CD8-positive, alpha-beta memory T cell (primary cell): ENCODE data around the gene TBC1D2B. TPM values are rescaled to one million over a fixed set of nuclear protein-coding genes. Genes with fewer than 3 reads are reported as not detected.
A peak's percentile ranks its signal among the peaks of the same experiment; 100 is the strongest.

ENCODE experiments used
- CTCF ChIA-PET: fragments of 350-600 bp; sonication (Branson Sonifier 250); formaldehyde crosslinking; loops from one replicate; lab custom pipeline; 2021; ENCODE audit warnings: antibody characterized with exemption; lab: Charles Lee
- POLR2A ChIA-PET: fragments of 350-600 bp; sonication (Branson Sonifier 250); formaldehyde crosslinking; loops from one replicate; lab custom pipeline; 2021; ENCODE audit warnings: antibody characterized with exemption; lab: Charles Lee
- DNase-seq, 5 donors: peaks; one replicate each; pipeline versions ENCODE4 v3.0.0 to v3.0.0-alpha.2; 2020 to 2022; ENCODE audit warnings: mixed read lengths in 1 of 5
- H3K27ac ChIP-seq: one replicate; pipeline ENCODE4 v1.7.0; 2013; ENCODE audit warnings: low read depth, mild to moderate bottlenecking, low read length, moderate library complexity
- H3K27me3 ChIP-seq: 2 replicates; pipeline ENCODE4 v1.7.0; 2013; ENCODE audit warnings: low read length, mild to moderate bottlenecking; ENCODE audit not compliant: insufficient read depth, poor library complexity, severe bottlenecking
- H3K36me3 ChIP-seq: 2 replicates; pipeline ENCODE4 v1.7.0; 2013; ENCODE audit warnings: mild to moderate bottlenecking, low read length, moderate library complexity; ENCODE audit not compliant: insufficient read depth
- H3K4me1 ChIP-seq: 2 replicates; pipeline ENCODE4 v1.7.0; 2013; ENCODE audit warnings: mild to moderate bottlenecking, low read length, moderate library complexity; ENCODE audit not compliant: insufficient read depth
- H3K4me3 ChIP-seq: 2 replicates; pipeline ENCODE4 v1.7.0; 2013; ENCODE audit warnings: mild to moderate bottlenecking, low read length
- H3K9me3 ChIP-seq: 2 replicates; pipeline ENCODE4 v1.7.0; 2013; ENCODE audit warnings: mild to moderate bottlenecking, low read length
- H3K27ac Mint-ChIP-seq, 8 donors: one replicate each; pipeline ENCODE4 v1.8.0; 2020 to 2021; ENCODE audit warnings: mixed read lengths in 8 of 8, mild to moderate bottlenecking in 6 of 8, inconsistent platforms in 3 of 8, moderate library complexity in 3 of 8
- H3K27me3 Mint-ChIP-seq, 2 donors: one replicate each; pipeline ENCODE4 v1.8.0; 2020 to 2021; ENCODE audit warnings: mixed read lengths in 2 of 2, mild to moderate bottlenecking in 1 of 2, moderate library complexity in 1 of 2
- H3K36me3 Mint-ChIP-seq, 3 donors: one replicate each; pipeline ENCODE4 v1.8.0; 2020 to 2021; ENCODE audit warnings: mixed read lengths in 3 of 3, inconsistent platforms in 1 of 3, mild to moderate bottlenecking in 1 of 3
- H3K4me1 Mint-ChIP-seq, 3 donors: one replicate each; pipeline ENCODE4 v1.8.0; 2020 to 2021; ENCODE audit warnings: mixed read lengths in 3 of 3, inconsistent platforms in 1 of 3, mild to moderate bottlenecking in 1 of 3
- H3K4me3 Mint-ChIP-seq, 7 donors: one replicate each; pipeline ENCODE4 v1.8.0; 2020 to 2021; ENCODE audit warnings: mixed read lengths in 7 of 7, mild to moderate bottlenecking in 6 of 7, moderate library complexity in 4 of 7, inconsistent platforms in 2 of 7
- H3K9me3 Mint-ChIP-seq, 5 donors: one replicate each; pipeline ENCODE4 v1.8.0; 2020 to 2022; ENCODE audit warnings: mixed read lengths in 5 of 5, mild to moderate bottlenecking in 3 of 5, moderate library complexity in 2 of 5, inconsistent platforms in 1 of 5
- polyA plus RNA-seq: library from polyadenylated mRNA; unstranded; fragments of 300-500 nt; fragmentation: Illumina TruSeq; gene quantifications from one replicate; pipeline ENCODE4 v1.2.3, GENCODE V29; 2021
- total RNA-seq, 2 experiments: library from RNA; stranded (reverse); gene quantifications; one replicate each; pipeline ENCODE4 v1.2.3, GENCODE V29; 2021

Gene TBC1D2B
- total and polyA plus RNA-seq, 3 experiments from 2014 or later: 26.4 to 41.1 (median 40.1) TPM

GRCh38 chr15:78004222-78004727, 73.2 kb downstream of the TBC1D2B start:
- Histone ChIP-seq H3K4me1 (no peaks in the 10 kb centered on the region), H3K36me3 (peaks cover 49% of the 10 kb centered on the region), H3K4me3 (no peak overlapping the region), H3K27ac (no peak overlapping the region), H3K27me3 (no peaks in the 10 kb centered on the region), H3K9me3 (no peaks in the 10 kb centered on the region)
- Mint-ChIP-seq H3K4me1 (peaks cover 16 to 36% (median 21%) of the 10 kb centered on the region in 3 donors), H3K27ac (peak overlapping the region in 3 of 8 donors; percentile 22 to 48 (median 36)), H3K27me3 (peaks cover 0 to 2% of the 10 kb centered on the region in 2 donors), H3K9me3 (no peaks in the 10 kb centered on the region), H3K4me3 (no peak overlapping the region), H3K36me3 (peaks cover 0 to 96% (median 21%) of the 10 kb centered on the region in 3 donors)
- no peak for DNase-seq
- ChIA-PET POLR2A (interaction anchor here (0.6 kb wide), 1 partner anchor 1737 kb away, joined by 5 read pairs; no protein-coding TSS in a partner anchor), CTCF (no interaction called here)

GRCh38 chr15:78003539-78004008, 73.9 kb downstream of the TBC1D2B start:
- POLR2A ChIA-PET: no interaction called here
- H3K36me3 ChIP-seq: peaks cover 46% of the 10 kb centered on the region

GRCh38 chr15:78002996-78003395, 74.5 kb downstream of the TBC1D2B start:
- Mint-ChIP-seq H3K9me3 (no peaks in the 10 kb centered on the region), H3K36me3 (peaks cover 0 to 97% (median 21%) of the 10 kb centered on the region in 3 donors), H3K4me3 (no peak overlapping the region), H3K27me3 (peaks cover 0 to 2% of the 10 kb centered on the region in 2 donors), H3K4me1 (peaks cover 16 to 36% (median 21%) of the 10 kb centered on the region in 3 donors), H3K27ac (peak overlapping the region in 3 of 8 donors; percentile 29 to 75 (median 33))
- no peaks in the 10 kb centered on the region for H3K27me3 ChIP-seq
- no peak for DNase-seq
- POLR2A ChIA-PET: interaction anchor here (0.9 kb wide), 1 partner anchor 44 kb away, joined by 5 read pairs; no protein-coding TSS in a partner anchor
- H3K27ac ChIP-seq: no peak overlapping the region
- no peak overlapping the region for H3K4me3 ChIP-seq
- H3K9me3 ChIP-seq: no peaks in the 10 kb centered on the region
- CTCF ChIA-PET: interaction anchor here (0.8 to 1.8 kb wide), 2 partner anchors 66 to 105 kb away, joined by 3 to 9 read pairs; no protein-coding TSS in a partner anchor
- no peaks in the 10 kb centered on the region for H3K4me1 ChIP-seq
- H3K36me3 ChIP-seq: peaks cover 41% of the 10 kb centered on the region

More at GRCh38 chr15:78003539-78004008, 73.9 kb downstream of the TBC1D2B start:
- H3K9me3 ChIP-seq: no peaks in the 10 kb centered on the region
- peaks cover 0 to 2% of the 10 kb centered on the region in 2 donors for H3K27me3 Mint-ChIP-seq
- H3K4me1 ChIP-seq: no peaks in the 10 kb centered on the region
- CTCF ChIA-PET: interaction anchor here (1.8 kb wide), 1 partner anchor 105 kb away, joined by 9 read pairs; no protein-coding TSS in a partner anchor
- H3K27me3 ChIP-seq: no peaks in the 10 kb centered on the region
- peaks cover 0 to 96% (median 21%) of the 10 kb centered on the region in 3 donors for H3K36me3 Mint-ChIP-seq
- no peak overlapping the region for H3K4me3 Mint-ChIP-seq
- H3K4me1 Mint-ChIP-seq: peaks cover 16 to 36% (median 21%) of the 10 kb centered on the region in 3 donors
- no peak overlapping the region for H3K4me3 ChIP-seq
- no peak overlapping the region for H3K27ac ChIP-seq
- peak overlapping the region in 1 of 8 donors; percentile 75 for H3K27ac Mint-ChIP-seq
- H3K9me3 Mint-ChIP-seq: no peaks in the 10 kb centered on the region
- no peak for DNase-seq

DNA sequence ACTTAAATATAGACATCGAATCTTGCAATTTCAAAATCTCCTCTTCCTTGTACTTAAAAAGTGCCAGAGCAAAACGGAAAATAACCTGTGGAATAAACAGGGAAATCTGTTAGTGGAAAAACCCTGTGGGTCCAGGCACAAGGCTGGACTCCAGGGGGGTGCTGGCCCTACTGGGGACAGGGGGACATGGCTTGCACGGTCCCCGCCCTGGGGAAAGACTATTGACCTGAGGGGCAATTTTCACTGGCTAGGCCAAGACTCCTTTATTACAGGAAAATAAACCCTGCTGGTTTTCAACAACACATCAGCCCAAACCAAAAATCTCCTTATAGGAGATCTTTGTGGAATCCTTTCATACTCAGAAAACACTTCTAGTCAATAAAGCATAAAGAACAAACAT, 75.9 kb downstream of the TBC1D2B start:
- DNase-seq: no peak
- Histone ChIP-seq H3K27me3 (no peaks in the 10 kb centered on the region), H3K9me3 (no peaks in the 10 kb centered on the region), H3K4me3 (no peak overlapping the region), H3K36me3 (peaks cover 38% of the 10 kb centered on the region), H3K4me1 (no peaks in the 10 kb centered on the region), H3K27ac (no peak overlapping the region)
- H3K27me3 Mint-ChIP-seq: peaks cover 0 to 2% of the 10 kb centered on the region in 2 donors
- H3K36me3 Mint-ChIP-seq: peaks cover 0 to 97% (median 13%) of the 10 kb centered on the region in 3 donors
- ChIA-PET CTCF (interaction anchor here (1.8 kb wide), 1 partner anchor 107 kb away, joined by 9 read pairs; no protein-coding TSS in a partner anchor), POLR2A (no interaction called here)
- H3K4me1 Mint-ChIP-seq: peaks cover 14 to 30% (median 14%) of the 10 kb centered on the region in 3 donors
- no peak overlapping the region for H3K4me3 Mint-ChIP-seq
- peak overlapping the region in 6 of 8 donors; percentile 62 to 83 (median 75) for H3K27ac Mint-ChIP-seq
- no peaks in the 10 kb centered on the region for H3K9me3 Mint-ChIP-seq

GRCh38 chr15:78000927-78001249, 76.6 kb downstream of the TBC1D2B start:
- peaks cover 9 to 30% (median 12%) of the 10 kb centered on the region in 3 donors for H3K4me1 Mint-ChIP-seq
- no peak for DNase-seq
- H3K27ac Mint-ChIP-seq: peak overlapping the region; percentile 7 to 84 (median 67)
- H3K27ac ChIP-seq: no peak overlapping the region
- H3K36me3 Mint-ChIP-seq: peaks cover 0 to 95% (median 14%) of the 10 kb centered on the region in 3 donors
- H3K36me3 ChIP-seq: peaks cover 32% of the 10 kb centered on the region
- no peak overlapping the region for H3K4me3 Mint-ChIP-seq
- H3K9me3 Mint-ChIP-seq: no peaks in the 10 kb centered on the region
- peaks cover 0 to 2% of the 10 kb centered on the region in 2 donors for H3K27me3 Mint-ChIP-seq
- H3K4me1 ChIP-seq: no peaks in the 10 kb centered on the region
- H3K27me3 ChIP-seq: no peaks in the 10 kb centered on the region
- CTCF ChIA-PET: interaction anchor here (1.5 to 4.9 kb wide), 4 partner anchors 8 to 107 kb away, joined by 4 to 32 read pairs (median 10); no protein-coding TSS in a partner anchor
- no peak overlapping the region for H3K4me3 ChIP-seq
- no peaks in the 10 kb centered on the region for H3K9me3 ChIP-seq
- POLR2A ChIA-PET: no interaction called here

DNA sequence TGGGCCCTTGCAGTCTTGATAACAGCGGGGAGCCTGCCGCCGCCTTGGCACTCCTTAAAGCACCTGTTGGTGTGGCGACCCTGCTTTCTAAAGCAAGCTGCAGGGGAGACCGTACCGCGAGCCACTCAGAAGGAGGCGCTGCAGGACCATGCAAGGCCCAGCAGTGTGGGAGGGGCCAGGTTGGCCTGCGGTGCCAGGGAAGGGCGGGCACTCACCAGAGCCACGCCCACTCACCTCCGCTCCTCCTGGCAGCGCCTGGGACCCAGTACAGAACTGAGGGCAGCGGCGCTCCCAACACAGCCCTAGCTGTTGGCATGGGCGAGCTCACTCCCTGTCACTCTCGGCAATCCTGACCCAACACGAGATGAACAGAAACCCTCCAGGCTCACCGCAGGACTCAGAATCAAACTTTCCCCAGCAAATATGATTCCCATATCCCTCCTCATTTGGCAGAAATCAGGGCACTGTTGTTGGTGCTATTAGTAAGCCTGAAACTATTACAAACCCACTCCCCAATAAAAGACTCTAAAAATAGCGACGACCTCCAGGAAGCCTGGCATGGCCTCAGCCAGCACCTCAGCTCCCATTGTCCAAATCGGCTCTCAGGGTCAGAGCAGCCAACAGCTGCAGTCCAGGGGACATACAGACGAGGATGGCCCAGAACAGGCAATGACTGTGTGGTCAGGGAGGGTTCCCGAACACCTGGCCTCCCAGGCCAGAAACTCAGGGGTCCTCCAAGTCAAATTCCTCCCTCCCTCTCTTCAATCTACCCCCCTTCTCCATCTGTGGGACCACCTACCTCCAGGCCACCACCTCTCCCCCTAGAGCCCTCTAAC, 77.2 kb downstream of the TBC1D2B start:
- no peaks in the 10 kb centered on the region for H3K9me3 Mint-ChIP-seq
- H3K4me1 ChIP-seq: no peaks in the 10 kb centered on the region
- H3K4me1 Mint-ChIP-seq: peaks cover 4 to 25% (median 12%) of the 10 kb centered on the region in 3 donors
- H3K27me3 Mint-ChIP-seq: peaks cover 0 to 2% of the 10 kb centered on the region in 2 donors
- H3K27ac ChIP-seq: no peak overlapping the region
- peaks cover 0 to 91% (median 14%) of the 10 kb centered on the region in 3 donors for H3K36me3 Mint-ChIP-seq
- POLR2A ChIA-PET: interaction anchor here (1.1 kb wide), 1 partner anchor 108 kb away, joined by 3 read pairs; no protein-coding TSS in a partner anchor
- no peaks in the 10 kb centered on the region for H3K9me3 ChIP-seq
- H3K27me3 ChIP-seq: no peaks in the 10 kb centered on the region
- no peak overlapping the region for H3K4me3 Mint-ChIP-seq
- peaks cover 29% of the 10 kb centered on the region for H3K36me3 ChIP-seq
- H3K4me3 ChIP-seq: no peak overlapping the region
- DNase-seq: peak; percentile 69 to 84 (median 71)
- peak overlapping the region; percentile 23 to 78 (median 53) for H3K27ac Mint-ChIP-seq
- CTCF ChIA-PET: interaction anchor here (0.6 to 4.9 kb wide), 12 partner anchors 9 to 113 kb away, joined by 3 to 32 read pairs (median 4); no protein-coding TSS in a partner anchor

- no peak overlapping the region for H3K4me3 Mint-ChIP-seq
- peak in 1 of 5 donors; percentile 25 for DNase-seq
- no peaks in the 10 kb centered on the region for H3K4me1 ChIP-seq
- no peak overlapping the region for H3K4me3 ChIP-seq
- peaks cover 24% of the 10 kb centered on the region for H3K36me3 ChIP-seq
- H3K4me1 Mint-ChIP-seq: peaks cover 0 to 17% (median 12%) of the 10 kb centered on the region in 3 donors
- peak overlapping the region in 1 of 8 donors; percentile 48 for H3K27ac Mint-ChIP-seq
- no peaks in the 10 kb centered on the region for H3K27me3 ChIP-seq
- CTCF ChIA-PET: interaction anchor here (0.6 to 4.9 kb wide), 12 partner anchors 10 to 114 kb away, joined by 3 to 32 read pairs (median 4); no protein-coding TSS in a partner anchor
- no peaks in the 10 kb centered on the region for H3K9me3 ChIP-seq
- H3K9me3 Mint-ChIP-seq: no peaks in the 10 kb centered on the region
- peaks cover 0 to 88% (median 10%) of the 10 kb centered on the region in 3 donors for H3K36me3 Mint-ChIP-seq
- H3K27me3 Mint-ChIP-seq: peaks cover 0 to 2% of the 10 kb centered on the region in 2 donors
- no peak overlapping the region for H3K27ac ChIP-seq
- POLR2A ChIA-PET: interaction anchor here (1.1 kb wide), 1 partner anchor 109 kb away, joined by 3 read pairs; no protein-coding TSS in a partner anchor
Observed at GRCh38 chr15:77999486-77999885, 78.0 kb downstream of the TBC1D2B start.
